ENCODE results near the gene CAMK2N2. TPM values are rescaled to one million over a fixed set of nuclear protein-coding genes. Genes with fewer than 3 reads are reported as not detected.

The CAMK2N2 gene
- total RNA-seq, 1 donor from 2014 or later: 14.8 TPM

DNA sequence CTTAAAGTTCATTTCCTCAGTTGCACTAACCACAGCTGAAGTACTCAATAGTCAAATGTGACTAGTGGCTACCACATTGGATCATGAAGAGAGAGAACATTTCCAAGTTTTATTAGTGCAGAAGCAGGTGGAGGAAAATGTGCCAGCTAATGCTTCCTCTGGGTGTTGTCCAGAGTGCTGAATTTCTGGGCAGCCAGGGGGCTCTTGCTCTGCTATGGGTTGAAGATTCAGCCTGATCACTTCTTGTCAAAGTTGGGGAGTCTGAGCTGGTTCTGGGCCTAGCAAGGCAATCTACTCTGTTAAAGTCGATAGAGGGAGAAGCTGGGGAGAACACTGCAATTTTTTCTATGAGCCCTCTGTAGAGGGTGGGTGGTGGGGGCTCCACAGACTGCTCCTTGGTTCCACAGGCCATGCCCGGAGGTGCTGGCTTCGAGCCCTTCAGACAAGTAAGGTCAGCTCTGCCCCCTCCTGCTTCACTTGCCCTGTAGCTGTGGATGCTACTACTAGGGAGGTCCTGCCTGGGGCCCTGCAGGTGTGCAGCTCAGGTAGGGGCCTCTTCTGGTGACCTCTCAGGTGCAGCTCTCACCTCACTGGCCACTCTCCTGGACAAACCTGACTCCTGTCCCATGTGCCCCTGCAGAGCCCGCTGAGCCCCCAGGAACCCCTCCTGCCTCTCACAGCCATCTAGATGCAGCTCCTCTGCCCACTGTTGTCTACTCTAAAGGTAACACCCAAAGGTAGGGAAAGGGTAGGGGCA lies 20.8 kb downstream of the CAMK2N2 start:
- Mint-ChIP-seq H3K4me1 (ENCODE audit: low read depth, unreplicated experiment) (peaks cover 12% of the 10 kb centered on the region), H3K9me3 (ENCODE audit: unreplicated experiment) (peaks cover 13% of the 10 kb centered on the region), H3K27ac (ENCODE audit: unreplicated experiment) (no peak overlapping the region), H3K27me3 (ENCODE audit: unreplicated experiment) (peaks cover 14% of the 10 kb centered on the region), H3K4me3 (ENCODE audit: unreplicated experiment) (no peak overlapping the region), H3K36me3 (ENCODE audit: unreplicated experiment) (peaks cover 8% of the 10 kb centered on the region)
- no peak for DNase-seq
- TF ChIP-seq, protein P1, sequence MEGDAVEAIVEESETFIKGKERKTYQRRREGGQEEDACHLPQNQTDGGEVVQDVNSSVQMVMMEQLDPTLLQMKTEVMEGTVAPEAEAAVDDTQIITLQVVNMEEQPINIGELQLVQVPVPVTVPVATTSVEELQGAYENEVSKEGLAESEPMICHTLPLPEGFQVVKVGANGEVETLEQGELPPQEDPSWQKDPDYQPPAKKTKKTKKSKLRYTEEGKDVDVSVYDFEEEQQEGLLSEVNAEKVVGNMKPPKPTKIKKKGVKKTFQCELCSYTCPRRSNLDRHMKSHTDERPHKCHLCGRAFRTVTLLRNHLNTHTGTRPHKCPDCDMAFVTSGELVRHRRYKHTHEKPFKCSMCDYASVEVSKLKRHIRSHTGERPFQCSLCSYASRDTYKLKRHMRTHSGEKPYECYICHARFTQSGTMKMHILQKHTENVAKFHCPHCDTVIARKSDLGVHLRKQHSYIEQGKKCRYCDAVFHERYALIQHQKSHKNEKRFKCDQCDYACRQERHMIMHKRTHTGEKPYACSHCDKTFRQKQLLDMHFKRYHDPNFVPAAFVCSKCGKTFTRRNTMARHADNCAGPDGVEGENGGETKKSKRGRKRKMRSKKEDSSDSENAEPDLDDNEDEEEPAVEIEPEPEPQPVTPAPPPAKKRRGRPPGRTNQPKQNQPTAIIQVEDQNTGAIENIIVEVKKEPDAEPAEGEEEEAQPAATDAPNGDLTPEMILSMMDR (IDR thresholded peaks at IDR 0.05; ENCODE audit: partially characterized antibody, unreplicated experiment): no peak

DNA sequence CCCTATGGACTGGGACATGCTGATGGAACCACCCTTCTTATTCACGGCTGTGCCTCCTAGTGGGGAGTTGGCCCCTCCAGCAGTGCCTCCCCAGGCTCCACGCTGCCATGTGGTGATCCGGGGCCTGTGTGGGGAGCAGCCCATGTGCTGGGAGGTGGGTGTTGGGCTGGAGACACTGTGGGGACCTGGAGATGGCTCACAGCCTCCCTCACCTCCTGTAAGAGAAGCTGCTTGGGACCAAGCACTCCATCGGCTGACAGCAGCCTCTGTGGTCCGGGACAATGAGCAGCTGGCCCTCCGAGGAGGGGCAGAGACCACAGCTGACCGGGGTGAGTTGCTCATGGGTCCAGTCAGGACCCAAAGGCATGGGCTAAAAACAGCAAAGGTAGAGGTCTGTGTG lies 21.6 kb downstream of the CAMK2N2 start:
- Mint-ChIP-seq H3K36me3 (ENCODE audit: unreplicated experiment) (peaks cover 5% of the 10 kb centered on the region), H3K9me3 (ENCODE audit: unreplicated experiment) (peaks cover 13% of the 10 kb centered on the region), H3K27me3 (ENCODE audit: unreplicated experiment) (peaks cover 14% of the 10 kb centered on the region), H3K27ac (ENCODE audit: unreplicated experiment) (no peak overlapping the region), H3K4me1 (ENCODE audit: low read depth, unreplicated experiment) (peaks cover 19% of the 10 kb centered on the region), H3K4me3 (ENCODE audit: unreplicated experiment) (no peak overlapping the region)
- no peak for DNase-seq
- TF ChIP-seq, protein P1 (IDR thresholded peaks at IDR 0.05; ENCODE audit: partially characterized antibody, unreplicated experiment): no peak

DNA sequence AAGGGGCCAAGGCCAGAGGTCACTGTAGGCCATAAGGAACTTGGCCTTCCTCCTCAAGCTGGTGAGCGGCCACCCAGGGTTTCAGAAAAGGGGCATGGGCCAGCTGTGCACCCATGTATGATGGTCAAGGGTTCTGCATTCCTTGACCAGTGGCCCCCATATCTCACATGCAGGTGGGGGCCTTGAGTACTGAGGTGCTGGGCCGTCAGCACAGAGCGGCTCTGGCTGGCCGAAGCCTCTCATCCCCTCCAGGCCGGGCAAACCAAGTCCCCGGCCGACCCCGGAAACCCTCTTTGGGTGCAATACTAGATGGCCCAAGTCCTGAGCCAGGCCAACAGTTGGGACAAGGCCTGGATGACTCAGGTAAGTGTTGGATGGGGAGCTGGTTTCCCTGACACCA lies 22.1 kb downstream of the CAMK2N2 start:
- peaks cover 14% of the 10 kb centered on the region for H3K9me3 Mint-ChIP-seq (ENCODE audit: unreplicated experiment)
- H3K4me1 Mint-ChIP-seq (ENCODE audit: low read depth, unreplicated experiment): peaks cover 23% of the 10 kb centered on the region
- H3K27me3 Mint-ChIP-seq (ENCODE audit: unreplicated experiment): peaks cover 14% of the 10 kb centered on the region
- peaks cover 4% of the 10 kb centered on the region for H3K36me3 Mint-ChIP-seq (ENCODE audit: unreplicated experiment)
- TF ChIP-seq, protein P1 (IDR thresholded peaks at IDR 0.05; ENCODE audit: partially characterized antibody, unreplicated experiment): no peak
- no peak for DNase-seq
- no peak overlapping the region for H3K27ac Mint-ChIP-seq (ENCODE audit: unreplicated experiment)
- no peak overlapping the region for H3K4me3 Mint-ChIP-seq (ENCODE audit: unreplicated experiment)

DNA sequence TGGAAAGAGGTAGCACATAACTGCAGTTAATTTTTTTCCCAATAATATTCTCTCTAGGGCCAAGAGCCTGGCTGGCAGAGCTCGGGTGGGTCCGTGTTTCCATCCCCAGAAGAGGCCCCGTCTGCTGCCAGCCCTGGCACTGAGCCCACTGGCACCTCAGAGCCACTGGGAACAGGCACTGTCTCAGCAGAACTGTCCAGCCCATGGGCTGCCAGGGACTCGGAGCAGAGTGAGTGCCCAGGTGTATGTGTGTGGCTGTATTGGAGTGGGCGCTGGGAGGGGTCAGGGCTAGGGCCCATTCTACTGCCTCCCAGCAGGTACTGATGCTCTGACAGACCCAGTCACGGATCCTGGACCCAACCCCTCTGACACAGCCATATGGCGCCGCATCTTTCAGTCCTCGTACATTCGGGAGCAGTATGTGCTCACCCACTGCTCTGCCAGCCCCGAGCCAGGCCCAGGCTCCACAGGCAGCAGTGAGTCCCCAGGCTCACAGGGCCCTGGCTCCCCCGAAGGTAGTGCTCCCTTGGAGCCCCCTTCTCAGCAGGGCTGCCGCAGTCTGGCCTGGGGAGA lies 23.0 kb downstream of the CAMK2N2 start:
- peaks cover 19% of the 10 kb centered on the region for H3K9me3 Mint-ChIP-seq (ENCODE audit: unreplicated experiment)
- peaks cover 4% of the 10 kb centered on the region for H3K36me3 Mint-ChIP-seq (ENCODE audit: unreplicated experiment)
- H3K4me1 Mint-ChIP-seq (ENCODE audit: low read depth, unreplicated experiment): peaks cover 29% of the 10 kb centered on the region
- peak overlapping the region; percentile 59 for H3K27ac Mint-ChIP-seq (ENCODE audit: unreplicated experiment)
- TF ChIP-seq, protein P1 (IDR thresholded peaks at IDR 0.05; ENCODE audit: partially characterized antibody, unreplicated experiment): no peak
- no peak for DNase-seq
- no peak overlapping the region for H3K4me3 Mint-ChIP-seq (ENCODE audit: unreplicated experiment)
- peaks cover 12% of the 10 kb centered on the region for H3K27me3 Mint-ChIP-seq (ENCODE audit: unreplicated experiment)

DNA sequence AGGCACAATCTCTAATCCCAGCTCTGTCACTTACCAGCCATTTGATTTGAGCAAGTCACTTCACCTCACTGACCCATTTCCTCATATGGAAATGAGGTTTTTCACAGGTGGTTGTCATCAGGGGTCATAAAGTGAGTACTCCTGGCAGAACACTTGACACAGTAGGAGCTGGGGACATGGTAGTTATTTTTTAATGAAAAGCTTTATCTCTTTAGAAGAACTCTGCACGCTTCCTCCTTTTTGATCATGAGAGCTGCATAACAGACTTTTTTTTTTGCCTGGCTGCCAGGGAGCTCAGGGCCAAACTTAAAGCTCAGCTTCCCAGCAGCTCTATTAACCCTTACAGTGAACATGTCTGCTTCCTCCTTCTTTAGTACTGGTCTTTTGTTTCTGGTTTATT lies 23.5 kb downstream of the CAMK2N2 start:
- H3K27me3 Mint-ChIP-seq (ENCODE audit: unreplicated experiment): peaks cover 12% of the 10 kb centered on the region
- peaks cover 19% of the 10 kb centered on the region for H3K9me3 Mint-ChIP-seq (ENCODE audit: unreplicated experiment)
- peak overlapping the region; percentile 76 for H3K27ac Mint-ChIP-seq (ENCODE audit: unreplicated experiment)
- H3K4me1 Mint-ChIP-seq (ENCODE audit: low read depth, unreplicated experiment): peaks cover 32% of the 10 kb centered on the region
- DNase-seq: no peak
- TF ChIP-seq, protein P1 (IDR thresholded peaks at IDR 0.05; ENCODE audit: partially characterized antibody, unreplicated experiment): no peak
- peaks cover 4% of the 10 kb centered on the region for H3K36me3 Mint-ChIP-seq (ENCODE audit: unreplicated experiment)
- no peak overlapping the region for H3K4me3 Mint-ChIP-seq (ENCODE audit: unreplicated experiment)

All from glutamatergic neuron (in vitro differentiated cells).